PC-9 (cell line): ENCODE data around the gene ZFP36L1.

Experiments
- CTCF ChIP-seq: fragments of 200-600 bp; sonication (generic); conservative IDR thresholded peaks from 2 replicates; pipeline ENCODE4 v1.6.1; 2017; ENCODE audit warnings: mixed run types, antibody characterized with exemption, mild to moderate bottlenecking, moderate library complexity
- EZH2 ChIP-seq: fragments of 200-600 bp; sonication (generic); IDR thresholded peaks from 2 replicates; pipeline ENCODE4 v1.8.0; 2017; ENCODE audit warnings: antibody characterized with exemption, low read depth

- TF ChIP-seq CTCF (no peak), EZH2 (no peak)
These were observed 16.7 kb upstream of the ZFP36L1 start for GRCh38 chr14:68809524-68809923.
